Muscle of leg (tissue), 11 donors: Measurements from ENCODE around the gene SHISAL1. TPM values are rescaled to one million over a fixed set of nuclear protein-coding genes. Genes with fewer than 3 reads are reported as not detected.

Experiments used
- DNase-seq: peaks from one replicate; pipeline ENCODE4 v3.0.0; 2013
- H3K27ac ChIP-seq: one replicate; pipeline ENCODE4 v1.5.1; 2013; ENCODE audit warnings: mild to moderate bottlenecking, low read length, control low read depth
- H3K27me3 ChIP-seq: one replicate; pipeline ENCODE4 v1.6.1; 2013; ENCODE audit warnings: low read length; ENCODE audit not compliant: control insufficient read depth, insufficient read depth
- H3K36me3 ChIP-seq: one replicate; pipeline ENCODE4 v1.6.1; 2013; ENCODE audit warnings: low read length; ENCODE audit not compliant: control insufficient read depth, insufficient read depth
- H3K4me1 ChIP-seq: one replicate; pipeline ENCODE4 v1.6.1; 2013; ENCODE audit warnings: low read length; ENCODE audit not compliant: control insufficient read depth, insufficient read depth
- H3K4me3 ChIP-seq: one replicate; pipeline ENCODE4 v1.5.1; 2013; ENCODE audit warnings: low read length, control low read depth
- H3K9me3 ChIP-seq: replicated peaks from 2 replicates; pipeline ENCODE4 v1.6.1; 2013; ENCODE audit warnings: low read depth, low read length; ENCODE audit not compliant: control insufficient read depth
- WGBS: methylation state at CpG from one replicate; pipeline ENCODE4 v1.1.5; 2013; ENCODE audit warnings: missing lambda C conversion rate; ENCODE audit not compliant: insufficient coverage; 5-methylcytosine and 5-hydroxymethylcytosine counted together
- polyA plus RNA-seq, 8 donors: library from polyadenylated mRNA; unstranded; fragments of 120-200 nt; gene quantifications; one replicate each; pipeline versions ENCODE4 v1.2.1 to v1.2.3, GENCODE V29; 2013; ENCODE audit warnings: inconsistent platforms in 1 of 8, low replicate concordance in 1 of 8; ENCODE audit not compliant: insufficient read length in 8 of 8, insufficient read depth in 1 of 8
- total RNA-seq: library from RNA; stranded (reverse); fragments of 120-200 nt; gene quantifications from one replicate; pipeline ENCODE4 v1.2.4, GENCODE V29; 2013

SHISAL1 gene
- total and polyA plus RNA-seq, 9 donors, result 8.6 to 20.5 (median 12.6) TPM

DNA sequence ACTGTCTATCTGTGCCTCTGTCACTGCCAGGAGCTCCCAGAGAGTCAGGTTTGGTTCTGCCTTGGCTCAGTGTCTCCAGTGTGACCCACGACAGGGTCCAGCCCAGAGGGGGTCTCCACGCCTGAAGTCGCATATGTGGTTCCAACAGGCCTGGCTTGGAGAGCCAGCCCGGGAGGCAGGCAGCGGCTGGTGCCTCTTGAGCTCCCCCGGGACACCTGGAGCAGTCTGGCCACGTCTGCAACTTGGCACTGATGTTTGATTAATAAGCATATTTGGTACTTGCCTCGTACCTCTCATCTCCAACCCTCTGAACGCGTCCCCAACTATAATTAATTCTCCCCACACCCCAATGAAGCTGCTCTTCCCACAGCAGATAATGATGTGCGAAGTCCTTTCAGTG lies 31.7 kb upstream of the SHISAL1 start:
- no peak for DNase-seq
- Histone ChIP-seq H3K27me3 (peaks cover 22% of the 10 kb centered on the region), H3K27ac (no peak overlapping the region), H3K36me3 (no peaks in the 10 kb centered on the region), H3K9me3 (no peaks in the 10 kb centered on the region), H3K4me1 (peaks cover 42% of the 10 kb centered on the region), H3K4me3 (no peak overlapping the region)
- WGBS, result 84% methylated on average over 3 of the region's 11 CpGs

DNA sequence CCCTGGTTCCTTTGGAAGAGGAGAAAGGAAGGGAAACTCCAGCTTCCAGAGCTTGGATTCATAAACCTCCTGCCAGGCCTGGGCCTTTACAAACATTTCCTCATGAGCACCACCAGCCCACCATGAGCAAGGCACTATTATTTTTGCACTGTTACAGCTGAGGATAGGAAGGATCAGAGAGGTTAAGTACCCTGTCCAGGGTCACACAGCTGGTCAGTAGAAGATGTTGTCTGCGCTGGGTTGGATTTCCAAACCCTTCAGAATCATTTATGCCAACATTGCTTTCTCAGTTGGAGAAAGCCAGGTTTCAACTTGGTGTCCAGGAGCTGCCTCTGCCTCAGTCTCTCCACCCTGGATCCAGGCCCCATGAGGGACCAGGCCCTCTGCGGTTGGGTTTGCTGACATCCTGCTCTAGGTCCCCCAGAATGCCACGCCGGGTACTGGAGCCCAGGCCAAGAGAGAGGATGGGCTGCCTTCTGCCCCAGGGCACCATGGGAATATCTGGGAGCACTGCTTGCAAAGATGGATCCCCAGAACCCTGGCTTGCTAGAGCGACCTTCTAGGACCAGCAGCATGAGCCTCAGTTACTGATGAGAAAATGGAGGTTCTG lies 29.7 kb upstream of the SHISAL1 start:
- H3K27ac ChIP-seq, result no peak overlapping the region
- no peak for DNase-seq
- peaks cover 26% of the 10 kb centered on the region for H3K27me3 ChIP-seq
- no peaks in the 10 kb centered on the region for H3K9me3 ChIP-seq
- no peak overlapping the region for H3K4me3 ChIP-seq
- 93% methylated on average over 4 of the region's 5 CpGs for WGBS
- peaks cover 26% of the 10 kb centered on the region for H3K4me1 ChIP-seq
- H3K36me3 ChIP-seq, result no peaks in the 10 kb centered on the region

DNA sequence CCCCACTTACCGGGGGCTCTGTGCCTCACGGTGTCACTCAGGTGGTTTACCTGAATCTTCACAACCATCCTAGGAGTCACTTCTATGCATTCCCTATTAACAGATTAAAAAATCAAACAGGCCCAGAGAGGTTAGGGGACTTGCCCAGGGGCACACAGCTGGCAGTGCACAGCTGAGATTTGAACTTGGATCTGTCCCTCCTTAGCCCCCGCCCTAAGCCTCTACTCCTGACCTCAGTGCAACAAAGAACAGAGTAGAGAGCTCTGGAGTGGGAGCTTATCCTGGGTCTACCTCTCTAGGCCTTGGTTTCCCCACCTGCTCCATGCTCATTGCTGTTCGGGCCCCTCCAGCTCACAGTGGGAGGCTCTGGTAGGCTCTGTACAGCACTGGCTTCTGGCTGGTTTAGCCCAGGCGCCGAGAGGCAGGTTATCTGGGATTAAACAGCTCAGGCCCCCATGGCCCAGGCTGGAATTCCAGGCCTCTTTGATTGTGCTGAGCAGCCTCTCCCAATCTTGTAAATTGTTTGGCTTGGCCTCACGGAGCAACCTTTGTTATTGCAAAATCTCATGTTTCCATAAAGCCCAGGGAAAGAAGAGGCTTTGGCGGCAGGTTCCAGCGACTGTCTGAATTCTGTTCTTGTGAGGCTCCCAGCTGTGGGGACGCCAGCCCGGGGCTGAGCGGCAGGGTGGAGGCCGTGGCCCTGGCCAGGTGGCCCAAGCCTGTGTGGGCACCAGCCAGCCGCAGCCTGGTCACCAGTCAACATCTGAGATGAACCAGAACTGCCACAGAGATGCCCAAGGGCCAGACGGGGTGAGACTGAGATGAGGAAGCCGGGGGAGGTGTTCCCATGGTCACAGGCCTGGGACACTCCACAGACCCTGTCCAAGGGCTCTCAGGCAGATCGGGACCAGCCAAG lies 28.9 kb upstream of the SHISAL1 start:
- Histone ChIP-seq H3K27ac (no peak overlapping the region), H3K9me3 (no peaks in the 10 kb centered on the region), H3K36me3 (no peaks in the 10 kb centered on the region), H3K4me1 (peaks cover 18% of the 10 kb centered on the region), H3K4me3 (no peak overlapping the region), H3K27me3 (peaks cover 28% of the 10 kb centered on the region)
- peak; percentile 78 for DNase-seq
- WGBS, result 31% methylated on average over 12 of the region's 17 CpGs

DNA sequence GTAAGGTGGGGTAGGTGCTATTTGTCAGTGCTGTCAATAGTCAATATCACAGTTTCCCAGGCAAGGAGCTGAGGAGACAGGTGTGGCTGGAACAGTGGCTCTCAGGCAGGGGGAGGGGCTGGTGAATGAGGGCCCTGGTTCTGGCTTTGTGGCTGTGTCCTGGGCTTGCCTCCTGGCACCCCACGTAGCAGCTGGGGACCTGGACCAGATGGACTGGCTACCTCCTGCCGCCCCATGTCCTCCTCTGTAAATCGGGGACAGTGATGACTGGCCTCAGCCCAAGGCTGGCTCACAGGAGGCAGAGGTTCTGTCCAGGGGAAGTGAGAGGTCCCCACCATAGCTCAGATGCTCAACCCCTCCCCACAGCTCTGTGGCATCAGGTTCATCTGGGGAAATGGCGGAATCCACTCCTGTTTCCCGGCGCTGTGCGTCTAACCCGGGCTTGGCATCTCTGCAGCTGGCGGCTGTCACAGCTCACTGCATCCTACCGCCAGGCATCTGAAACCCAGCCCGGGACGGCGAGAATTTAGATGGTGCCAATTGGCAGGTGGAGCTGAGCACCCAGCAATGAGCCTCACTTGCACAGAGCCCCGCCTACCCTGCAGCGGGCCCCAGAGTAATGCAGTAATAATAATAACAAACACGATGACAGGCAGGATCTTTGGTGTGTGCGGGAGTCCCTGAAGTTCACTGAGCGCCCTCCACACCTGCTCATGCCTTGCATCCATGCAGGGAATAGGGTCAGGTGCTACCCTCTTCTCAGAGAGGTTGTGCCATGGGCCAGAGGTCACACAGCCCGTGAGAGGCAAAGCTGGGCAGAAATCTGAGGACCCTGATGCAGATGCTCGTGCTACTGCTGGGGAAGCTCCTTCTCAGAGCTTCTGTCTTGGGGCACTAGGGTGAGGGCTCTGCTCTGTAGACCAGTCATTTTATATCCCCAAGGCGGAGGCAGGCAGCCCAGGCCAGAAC lies 27.8 kb upstream of the SHISAL1 start:
- no peaks in the 10 kb centered on the region for H3K9me3 ChIP-seq
- peaks cover 32% of the 10 kb centered on the region for H3K27me3 ChIP-seq
- no peak overlapping the region for H3K4me3 ChIP-seq
- DNase-seq, result no peak
- no peak overlapping the region for H3K27ac ChIP-seq
- peaks cover 17% of the 10 kb centered on the region for H3K4me1 ChIP-seq
- H3K36me3 ChIP-seq, result no peaks in the 10 kb centered on the region
- 68% methylated on average over 18 of the region's 21 CpGs for WGBS

DNA sequence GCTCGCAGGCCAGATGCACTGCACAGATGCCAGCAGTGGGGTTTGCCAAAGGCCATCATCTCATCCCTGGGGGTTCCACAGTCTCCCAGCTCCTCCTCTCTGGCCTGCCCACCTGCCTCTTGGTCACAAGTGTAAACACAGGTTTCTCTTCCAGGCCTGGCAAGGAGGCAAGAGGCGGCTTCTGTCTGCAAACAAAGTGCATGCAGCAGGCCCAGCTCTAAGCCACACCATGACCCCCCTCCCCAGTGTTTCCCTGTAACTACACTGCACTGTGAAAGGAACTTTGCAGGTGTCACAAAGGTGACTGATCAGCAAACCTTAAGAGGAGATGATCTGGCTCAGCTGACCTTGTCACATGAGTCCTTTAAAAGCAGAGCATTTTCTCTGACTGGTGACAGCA lies 26.2 kb upstream of the SHISAL1 start:
- H3K27me3 ChIP-seq, result peaks cover 32% of the 10 kb centered on the region
- H3K4me3 ChIP-seq, result no peak overlapping the region
- no peaks in the 10 kb centered on the region for H3K36me3 ChIP-seq
- H3K27ac ChIP-seq, result no peak overlapping the region
- no peak for DNase-seq
- peaks cover 17% of the 10 kb centered on the region for H3K4me1 ChIP-seq
- H3K9me3 ChIP-seq, result no peaks in the 10 kb centered on the region
- WGBS, result 54% methylated on average over 2 of the region's 2 CpGs

DNA sequence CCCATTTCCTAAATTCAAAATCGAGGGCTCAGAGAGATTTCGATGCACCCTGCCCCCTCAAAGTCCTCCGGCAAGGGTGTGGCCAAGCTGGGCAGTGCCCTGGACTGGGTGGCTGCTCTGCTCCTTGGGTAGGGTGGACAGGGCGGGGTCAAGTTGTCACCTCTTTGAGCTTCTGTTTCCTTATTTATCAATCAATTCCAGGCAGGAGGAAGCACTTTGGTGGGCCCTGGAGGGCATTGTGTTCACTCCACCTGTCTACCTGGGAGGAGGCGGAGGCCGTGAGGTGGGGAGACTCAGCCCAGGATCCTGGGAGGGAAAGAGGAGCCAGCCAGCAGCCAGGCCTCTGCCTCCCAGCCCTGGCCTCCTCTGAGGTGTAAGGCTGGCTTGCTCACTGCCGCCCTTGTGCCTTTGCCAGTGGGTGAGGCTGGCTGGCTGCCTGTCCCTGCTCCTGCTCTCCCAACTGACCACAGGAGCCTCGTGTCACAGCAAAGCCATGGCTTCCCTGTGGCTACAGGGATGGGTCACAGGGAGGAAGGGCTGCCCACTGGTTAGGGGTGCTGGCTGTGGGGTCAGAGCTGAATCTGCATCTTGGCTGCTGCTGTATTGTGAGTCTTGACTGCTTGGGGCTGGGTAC lies 25.5 kb upstream of the SHISAL1 start:
- Histone ChIP-seq H3K27me3 (peaks cover 37% of the 10 kb centered on the region), H3K4me3 (no peak overlapping the region), H3K36me3 (no peaks in the 10 kb centered on the region), H3K9me3 (no peaks in the 10 kb centered on the region), H3K27ac (no peak overlapping the region), H3K4me1 (peaks cover 17% of the 10 kb centered on the region)
- DNase-seq, result no peak
- WGBS, result 90% methylated on average over 4 of the region's 8 CpGs

DNA sequence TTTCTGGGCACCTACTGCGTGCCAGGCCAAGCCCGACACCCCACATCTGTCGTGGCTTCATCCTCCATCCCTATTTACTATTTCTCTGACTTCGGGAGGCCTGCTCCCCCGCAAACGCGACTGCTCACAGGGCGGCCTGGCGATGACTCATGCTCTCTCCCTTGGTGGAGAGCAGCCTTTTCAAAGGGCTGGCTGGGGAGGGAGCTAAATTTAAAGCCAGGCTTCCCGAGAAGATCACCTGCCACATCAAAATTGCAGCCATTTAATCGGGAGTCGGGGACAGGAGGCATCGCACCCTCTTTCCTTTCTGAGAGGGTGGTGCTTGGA lies 24.9 kb upstream of the SHISAL1 start:
- WGBS, result 15% methylated on average over 5 of the region's 13 CpGs

DNA sequence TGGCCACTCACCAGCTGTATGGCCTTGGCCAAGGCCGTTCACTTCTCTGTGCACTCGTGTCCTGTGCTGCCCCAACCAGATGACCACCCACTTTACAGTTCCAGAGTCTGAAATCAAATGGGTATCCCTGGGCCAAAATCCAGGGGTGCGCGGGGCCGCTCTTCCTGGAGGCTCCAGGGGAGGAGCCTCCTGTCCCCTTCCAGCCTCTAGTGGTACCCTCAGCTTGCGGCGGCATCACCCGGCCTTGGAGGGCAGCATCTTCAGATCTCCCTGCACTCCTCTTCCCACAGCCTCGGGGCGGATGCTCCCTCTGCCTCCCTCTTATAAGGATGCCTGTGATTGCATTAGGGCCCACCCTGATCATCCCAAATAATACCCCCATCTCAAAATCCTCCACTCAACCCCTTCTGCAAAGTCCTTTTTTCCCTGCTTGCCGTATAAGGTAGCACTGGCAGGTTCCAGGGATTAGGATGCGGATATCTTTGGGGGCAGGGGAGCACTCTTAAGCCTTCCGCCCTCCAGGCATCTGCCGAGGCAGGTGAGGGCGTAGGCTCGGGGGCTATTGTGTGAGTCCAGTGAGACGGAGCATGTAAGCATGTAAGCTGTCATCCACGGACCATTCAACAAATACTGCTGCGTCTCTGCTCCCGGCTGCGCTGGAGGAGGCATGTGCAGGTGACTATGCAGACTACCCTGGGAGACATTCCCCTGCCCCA lies 24.4 kb upstream of the SHISAL1 start:
- Histone ChIP-seq H3K36me3 (no peaks in the 10 kb centered on the region), H3K4me1 (peaks cover 17% of the 10 kb centered on the region), H3K4me3 (no peak overlapping the region), H3K27ac (no peak overlapping the region), H3K9me3 (no peaks in the 10 kb centered on the region), H3K27me3 (peaks cover 49% of the 10 kb centered on the region)
- DNase-seq, result no peak
- WGBS, result 56% methylated on average over 18 of the region's 21 CpGs

More for the DNA sequence above, 24.9 kb upstream of the SHISAL1 start:
- peak; percentile 36 for DNase-seq
- no peaks in the 10 kb centered on the region for H3K9me3 ChIP-seq
- no peaks in the 10 kb centered on the region for H3K36me3 ChIP-seq
- H3K4me1 ChIP-seq, result peaks cover 17% of the 10 kb centered on the region
- no peak overlapping the region for H3K4me3 ChIP-seq
- H3K27ac ChIP-seq, result no peak overlapping the region
- H3K27me3 ChIP-seq, result peaks cover 44% of the 10 kb centered on the region
